Effector memory CD8-positive, alpha-beta T cell (primary cell): ENCODE measurements around the gene SGF29.
"Not testable (repeated sequence)": the region's sequence is repeated elsewhere in the genome, so short reads cannot be mapped to it uniquely, and the experiment has no call there.

Experiments used
- ATAC-seq: fragments of 150-1000 bp; cut with Tn5 transposase; replicated peaks from 2 replicates; pipeline ENCODE4 v1.10.0; 2021; ENCODE audit warnings: mild to moderate bottlenecking, moderate library complexity
- DNase-seq, 3 experiments: peaks; one replicate each; pipeline ENCODE4 v3.0.0; 2021
- H3K27ac Mint-ChIP-seq, 2 donors: one replicate each; pipeline ENCODE4 v1.8.0; 2022; ENCODE audit warnings: mild to moderate bottlenecking in 2 of 2, mixed read lengths in 2 of 2, moderate library complexity in 2 of 2
- H3K27me3 Mint-ChIP-seq, 2 donors: one replicate each; pipeline ENCODE4 v1.8.0; 2022; ENCODE audit warnings: mixed read lengths in 2 of 2
- H3K36me3 Mint-ChIP-seq: one replicate; pipeline ENCODE4 v1.8.0; 2022; ENCODE audit warnings: mild to moderate bottlenecking, moderate library complexity, mixed read lengths; ENCODE audit not compliant: insufficient read depth
- H3K4me1 Mint-ChIP-seq, 2 donors: one replicate each; pipeline ENCODE4 v1.8.0; 2022; ENCODE audit warnings: low read depth in 2 of 2, mixed read lengths in 2 of 2
- H3K4me3 Mint-ChIP-seq, 2 donors: one replicate each; pipeline ENCODE4 v1.8.0; 2022; ENCODE audit warnings: mild to moderate bottlenecking in 2 of 2, mixed read lengths in 2 of 2, moderate library complexity in 2 of 2
- H3K9me3 Mint-ChIP-seq, 2 donors: one replicate each; pipeline ENCODE4 v1.8.0; 2022; ENCODE audit warnings: mixed read lengths in 2 of 2

SGF29 gene

DNA sequence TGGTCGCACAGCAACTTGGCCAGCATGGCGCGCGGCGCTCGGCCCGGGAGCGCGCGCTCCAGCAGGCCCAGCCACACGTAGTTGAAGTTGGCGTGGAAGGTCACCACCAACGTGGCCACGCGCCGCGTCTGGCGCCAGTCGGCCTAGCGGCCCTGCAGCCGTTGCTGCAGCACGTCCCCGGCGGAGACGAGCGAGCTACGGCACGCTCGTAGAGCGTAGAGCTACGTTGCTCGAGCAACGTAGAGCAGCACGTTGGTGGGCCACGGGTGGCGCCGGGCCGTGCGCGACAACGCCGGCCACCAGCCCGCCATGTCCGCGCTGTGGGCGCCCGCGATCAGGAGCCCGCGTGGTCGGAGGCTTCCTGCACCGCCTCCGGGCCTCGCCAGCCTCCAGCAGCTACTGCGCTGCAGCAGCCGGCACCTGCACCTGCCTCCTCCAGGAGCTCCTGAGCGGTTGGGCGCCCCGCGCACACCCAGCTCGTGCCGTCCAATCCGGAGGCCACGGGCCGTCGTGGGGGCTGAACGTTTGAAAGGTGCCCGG, 69.5 kb downstream of the SGF29 start:
- Mint-ChIP-seq H3K27me3 (peaks cover 0 to 8% of the 10 kb centered on the region in 2 donors), H3K36me3 (peaks cover 4% of the 10 kb centered on the region), H3K27ac (peak overlapping the region; percentile 51 to 81), H3K4me3 (peak overlapping the region; percentile 76 to 77), H3K9me3 (no peaks in the 10 kb centered on the region), H3K4me1 (peaks cover 12 to 21% of the 10 kb centered on the region in 2 donors)
- ATAC-seq (peak; percentile 92), DNase-seq (peak; percentile 32 to 49 (median 45))

DNA sequence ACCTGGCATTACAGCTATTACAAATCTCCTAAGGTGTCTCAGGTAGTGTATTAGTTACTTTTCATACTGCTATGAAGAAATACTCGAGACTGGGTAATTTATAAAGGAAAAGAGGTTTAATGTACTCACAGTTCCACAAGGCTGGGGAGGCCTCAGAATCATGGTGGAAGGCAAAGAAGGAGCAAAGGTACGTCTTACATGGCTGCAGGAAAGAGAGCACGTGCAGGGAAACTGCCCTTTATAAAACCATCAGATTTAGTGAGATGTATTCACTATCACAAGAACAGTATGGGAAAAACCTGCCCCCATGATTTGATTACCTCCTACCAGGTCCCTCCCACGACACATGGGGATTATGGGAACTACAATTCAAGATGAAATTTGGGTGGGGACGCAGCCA, 77.2 kb downstream of the SGF29 start:
- DNase-seq, H3K4me3 Mint-ChIP-seq, H3K36me3 Mint-ChIP-seq, H3K9me3 Mint-ChIP-seq, H3K27ac Mint-ChIP-seq, H3K27me3 Mint-ChIP-seq, ATAC-seq, H3K4me1 Mint-ChIP-seq: not testable (repeated sequence)

DNA sequence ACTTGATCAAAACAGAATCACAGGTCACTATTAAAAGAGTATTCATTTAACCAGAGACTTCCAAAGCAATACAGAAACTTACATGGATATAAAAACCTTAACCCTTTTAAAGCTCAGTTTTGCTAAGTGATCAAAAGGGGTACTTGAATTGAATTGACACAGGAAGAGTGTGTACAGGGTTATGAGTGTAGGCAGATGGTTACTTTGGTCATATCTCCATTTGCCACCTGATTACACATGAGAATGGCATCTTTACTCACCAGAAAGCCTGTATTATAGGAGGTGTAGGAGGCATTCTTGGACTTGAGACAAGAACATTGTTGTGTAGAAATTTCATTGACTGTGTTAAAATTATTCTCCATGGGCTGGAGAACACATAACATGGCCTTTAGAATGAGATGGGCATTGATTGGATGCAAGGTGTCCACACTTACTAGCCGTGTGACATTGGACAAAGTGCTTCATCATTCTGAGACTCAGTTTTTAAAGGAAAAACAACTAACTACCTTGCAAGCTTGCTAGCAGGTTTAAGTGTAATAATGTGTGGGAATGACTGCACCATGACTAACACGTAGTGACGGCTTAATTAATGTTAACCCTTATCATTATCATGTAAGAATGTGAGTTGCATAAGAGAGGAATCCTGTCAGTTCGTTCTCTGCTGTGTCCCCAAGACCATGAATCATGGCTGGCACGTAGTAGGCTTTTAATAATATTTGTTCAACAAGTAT, 82.5 kb downstream of the SGF29 start:
- H3K4me3 Mint-ChIP-seq, H3K9me3 Mint-ChIP-seq, ATAC-seq, H3K36me3 Mint-ChIP-seq, H3K4me1 Mint-ChIP-seq, DNase-seq, H3K27me3 Mint-ChIP-seq, H3K27ac Mint-ChIP-seq: not testable (repeated sequence)

DNA sequence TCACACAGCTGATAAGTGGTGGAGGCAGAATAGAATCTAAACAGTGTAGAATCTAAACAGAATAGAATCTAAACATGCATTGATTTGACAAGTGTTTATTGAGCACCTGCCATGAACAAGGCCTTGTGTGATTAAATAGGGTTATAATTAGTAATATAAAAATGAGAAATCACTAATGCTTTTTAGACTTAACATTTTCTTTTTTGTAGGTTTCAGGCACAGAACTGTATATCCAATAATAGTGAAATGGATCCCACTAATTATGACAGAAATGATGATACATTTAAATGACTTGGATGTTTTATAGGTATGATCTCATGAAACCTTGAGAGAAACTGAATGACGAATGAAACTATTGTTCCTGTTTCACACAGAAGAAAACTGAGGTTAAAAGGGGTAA, 84.0 kb downstream of the SGF29 start, which contains the start of gene NPIPB8:
Gene NPIPB8 (plus strand): TSS at position 301 of the 400 bp plus-strand sequence. CDS start 296 bp downstream, outside the sequence.
- H3K9me3 Mint-ChIP-seq, DNase-seq: not testable (repeated sequence)

DNA sequence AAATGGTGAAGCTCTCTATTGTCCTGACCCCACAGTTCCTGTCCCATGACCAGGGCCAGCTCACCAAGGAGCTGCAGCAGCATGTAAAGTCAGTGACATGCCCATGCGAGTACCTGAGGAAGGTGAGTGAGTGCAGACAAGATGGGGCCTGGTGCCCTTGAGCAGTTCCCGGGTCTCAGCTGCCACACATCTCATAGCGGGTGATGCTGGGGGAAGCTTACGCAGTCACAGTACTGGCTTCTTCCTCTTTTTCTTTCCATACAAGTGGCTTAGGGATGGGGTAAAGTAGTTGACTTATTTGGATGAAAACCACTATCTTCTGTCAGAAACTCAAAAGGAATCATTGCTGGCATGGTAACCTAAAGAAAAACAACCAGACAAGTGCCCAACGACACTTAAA, 84.6 kb downstream of the SGF29 start:
- H3K4me1 Mint-ChIP-seq, H3K36me3 Mint-ChIP-seq, H3K4me3 Mint-ChIP-seq, H3K27ac Mint-ChIP-seq, DNase-seq, H3K9me3 Mint-ChIP-seq, ATAC-seq, H3K27me3 Mint-ChIP-seq: not testable (repeated sequence)

More for the DNA sequence above, 84.0 kb downstream of the SGF29 start, which contains the start of gene NPIPB8:
- not testable (repeated sequence) for H3K4me1 Mint-ChIP-seq, H3K27ac Mint-ChIP-seq, ATAC-seq, H3K27me3 Mint-ChIP-seq, H3K36me3 Mint-ChIP-seq, H3K4me3 Mint-ChIP-seq

DNA sequence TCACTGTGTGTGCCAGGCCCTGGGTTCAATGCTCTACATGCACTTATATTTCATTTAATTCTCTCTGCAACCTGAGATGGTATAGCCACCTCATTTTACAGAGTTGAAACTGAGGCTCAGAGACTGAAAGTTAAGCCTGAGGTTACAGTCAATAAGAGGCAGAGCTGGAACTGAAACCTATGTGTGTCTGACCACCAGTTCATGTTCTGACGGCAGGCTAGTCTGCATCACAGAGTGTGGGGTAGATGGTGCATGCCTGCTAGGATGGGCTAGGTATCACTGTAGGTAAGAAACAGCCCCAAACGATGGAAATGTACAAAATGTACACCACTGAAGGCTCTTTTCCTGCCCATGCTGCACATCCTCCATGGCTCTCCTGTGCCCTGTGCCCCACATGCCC, 86.2 kb downstream of the SGF29 start:
- not testable (repeated sequence) for H3K4me3 Mint-ChIP-seq, H3K27me3 Mint-ChIP-seq, H3K27ac Mint-ChIP-seq, H3K4me1 Mint-ChIP-seq, H3K36me3 Mint-ChIP-seq, H3K9me3 Mint-ChIP-seq, ATAC-seq, DNase-seq
